GM21723 (cell line): Measurements from ENCODE around the gene BTNL3.
"Not testable (repeated sequence)": the region's sequence is repeated elsewhere in the genome, so short reads cannot be mapped to it uniquely, and the experiment has no call there.

ENCODE experiments used
- ATAC-seq: cut with Tn5 transposase; IDR thresholded peaks from one replicate; pipeline ENCODE4 v1.9.1; 2021; ENCODE audit warnings: mild to moderate bottlenecking, moderate library complexity; ENCODE audit not compliant: unreplicated experiment

The BTNL3 gene

DNA sequence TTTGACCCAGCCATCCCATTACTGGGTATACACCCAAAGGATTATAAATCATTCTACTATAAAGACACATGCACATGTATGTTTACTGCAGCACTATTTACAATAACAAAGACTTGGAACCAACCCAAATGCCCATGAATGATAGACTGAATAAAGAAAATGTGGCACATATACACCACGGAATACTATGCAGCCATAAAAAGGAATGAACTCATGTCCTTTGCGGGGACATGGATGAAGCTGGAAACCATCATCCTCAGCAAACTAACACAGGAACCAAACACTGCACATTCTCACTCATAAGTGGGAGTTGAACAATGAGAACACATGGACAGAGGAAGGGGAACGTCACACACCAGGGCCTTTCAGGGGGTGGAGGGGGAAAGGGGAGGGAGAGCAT lies 28.8 kb downstream of the BTNL3 start:
- not testable (repeated sequence) for ATAC-seq

DNA sequence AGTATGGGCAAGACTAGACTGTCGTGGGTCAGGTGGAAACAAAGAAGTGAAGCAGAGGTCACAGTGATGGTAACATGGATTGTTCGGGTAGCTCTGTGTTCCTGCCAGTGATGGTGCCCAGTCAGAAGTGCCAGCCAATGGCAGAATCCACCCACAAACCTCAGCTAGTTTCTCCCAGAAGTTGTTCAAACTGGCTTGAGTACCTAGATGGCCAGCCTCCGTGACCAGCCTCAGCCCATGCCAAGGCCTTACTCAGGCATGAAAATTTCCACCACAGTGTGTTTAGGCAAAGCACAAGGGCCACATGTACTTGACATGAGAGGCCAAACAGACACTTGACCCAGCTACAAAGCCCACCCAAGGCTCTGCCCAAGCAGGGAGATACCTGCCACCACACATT lies 32.0 kb downstream of the BTNL3 start:
- no peak for ATAC-seq

DNA sequence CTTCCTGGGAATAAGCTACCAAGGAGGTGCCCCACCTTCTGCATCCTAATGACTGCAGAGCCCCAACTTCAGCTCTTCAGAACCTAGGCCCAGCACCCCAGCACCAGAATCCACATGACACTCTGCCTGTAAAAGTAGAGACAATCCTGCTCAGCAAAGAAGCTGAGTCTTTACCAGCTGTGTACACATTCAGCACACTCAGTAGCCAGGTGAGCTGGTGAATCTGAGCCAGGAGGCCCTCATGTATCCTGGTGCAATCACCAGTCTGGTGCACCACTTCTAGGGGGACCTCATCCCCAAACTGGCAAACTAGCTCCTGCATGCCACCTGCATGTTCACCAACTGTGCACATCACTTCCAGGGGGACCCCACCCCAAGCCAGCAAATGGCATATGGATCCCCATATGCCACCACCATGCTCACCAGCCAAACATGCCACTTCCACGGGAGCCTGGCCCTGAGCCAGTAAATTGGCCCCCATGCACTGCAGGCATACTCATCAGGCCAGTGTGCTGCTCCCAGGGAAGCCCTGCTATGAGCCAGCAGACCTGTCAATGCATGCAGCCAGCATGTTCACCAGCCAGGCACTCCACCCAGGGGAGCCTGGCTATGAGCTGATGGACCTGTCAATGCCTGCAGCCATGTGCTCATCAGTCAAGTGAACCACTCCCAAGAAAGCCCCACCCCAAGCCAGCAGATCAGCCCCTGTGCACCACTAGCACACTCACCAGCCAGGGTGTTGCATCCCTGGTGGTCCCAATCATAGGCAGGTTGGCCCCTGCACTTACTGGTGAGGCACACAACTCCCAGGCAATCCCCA lies 35.8 kb downstream of the BTNL3 start:
- no peak for ATAC-seq

DNA sequence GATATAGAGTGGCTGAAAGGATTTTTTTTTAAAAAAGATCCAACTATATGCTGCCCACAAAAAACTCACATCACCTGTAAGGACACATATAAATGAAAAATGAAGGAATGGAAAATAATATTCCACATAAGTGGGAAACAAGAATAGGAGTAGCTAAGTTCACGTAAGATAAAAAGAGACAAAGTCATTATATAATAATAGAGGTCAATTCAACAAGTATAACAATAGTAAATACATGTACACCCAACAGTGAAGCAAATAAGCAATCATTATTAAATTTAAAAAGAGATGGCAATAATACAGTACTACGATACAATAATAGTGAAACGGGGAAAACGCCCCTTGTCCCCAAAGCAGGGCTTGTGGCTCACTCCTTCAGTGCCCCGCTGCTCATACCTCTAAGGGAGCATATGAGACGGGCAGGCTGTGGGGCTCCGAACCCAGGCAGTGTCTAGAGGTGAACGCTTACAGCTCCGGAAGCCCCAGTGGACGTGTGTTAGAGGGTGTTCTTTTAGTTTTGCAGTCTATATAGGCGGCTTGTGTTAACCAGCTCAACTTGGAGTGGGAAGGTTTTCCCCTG lies 38.9 kb downstream of the BTNL3 start:
- ATAC-seq = no peak

DNA sequence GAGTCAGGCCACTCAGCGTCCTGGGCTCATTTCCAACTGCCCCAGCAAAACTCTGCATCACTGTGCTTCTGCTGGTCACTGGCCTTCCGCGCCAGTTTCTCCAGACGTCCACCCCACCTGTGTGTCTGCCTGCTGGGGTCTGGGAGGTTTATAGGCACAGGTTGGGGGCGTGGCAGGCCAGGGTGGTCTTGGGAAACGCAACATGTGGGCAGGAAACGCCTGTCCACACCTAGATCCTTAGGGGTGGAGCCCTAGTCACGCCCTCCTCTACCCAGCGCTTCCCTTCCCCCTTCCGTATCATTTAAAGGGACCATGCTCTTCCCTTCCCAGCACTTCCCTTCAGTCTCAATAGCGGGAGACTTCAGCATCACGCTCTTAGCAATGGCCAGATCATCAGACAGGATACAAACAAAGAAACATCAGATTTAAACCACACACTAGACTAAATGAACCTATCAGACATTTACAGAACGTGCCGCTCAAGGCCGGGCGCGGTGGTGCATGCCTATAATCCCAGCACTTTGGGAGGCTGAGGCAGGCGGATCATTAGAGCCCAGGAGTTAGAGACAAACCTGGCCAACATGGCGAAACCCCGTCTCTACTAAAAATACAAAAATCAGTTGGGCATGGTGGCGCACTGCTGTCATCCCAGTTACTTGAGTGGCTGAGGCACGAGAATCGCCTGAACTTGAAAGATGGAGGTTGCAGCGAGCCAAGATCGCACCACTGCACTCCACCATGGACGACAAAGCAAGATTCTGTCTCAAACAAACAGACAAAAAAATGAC lies 39.6 kb downstream of the BTNL3 start:
- no peak for ATAC-seq

DNA sequence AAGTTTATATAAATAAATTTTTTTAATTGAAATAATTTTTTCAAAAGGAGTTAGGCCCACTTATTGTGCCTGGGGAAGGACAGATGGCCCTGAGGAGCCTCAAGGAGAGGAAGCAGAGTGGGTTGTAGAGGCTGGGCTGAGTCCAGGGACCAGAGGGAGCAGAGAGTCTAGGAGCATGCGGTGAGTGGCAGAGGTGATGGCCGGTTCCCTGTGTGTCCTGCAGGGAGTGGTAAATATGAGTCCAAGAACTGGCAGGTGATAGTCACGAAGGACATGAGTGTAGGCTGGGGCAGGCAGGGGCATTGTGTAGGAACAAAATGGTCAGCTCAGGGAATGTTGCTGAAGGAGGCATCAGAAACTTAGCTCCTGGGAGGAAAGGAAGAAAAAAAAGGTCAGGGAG lies 43.1 kb downstream of the BTNL3 start:
- ATAC-seq = no peak

DNA sequence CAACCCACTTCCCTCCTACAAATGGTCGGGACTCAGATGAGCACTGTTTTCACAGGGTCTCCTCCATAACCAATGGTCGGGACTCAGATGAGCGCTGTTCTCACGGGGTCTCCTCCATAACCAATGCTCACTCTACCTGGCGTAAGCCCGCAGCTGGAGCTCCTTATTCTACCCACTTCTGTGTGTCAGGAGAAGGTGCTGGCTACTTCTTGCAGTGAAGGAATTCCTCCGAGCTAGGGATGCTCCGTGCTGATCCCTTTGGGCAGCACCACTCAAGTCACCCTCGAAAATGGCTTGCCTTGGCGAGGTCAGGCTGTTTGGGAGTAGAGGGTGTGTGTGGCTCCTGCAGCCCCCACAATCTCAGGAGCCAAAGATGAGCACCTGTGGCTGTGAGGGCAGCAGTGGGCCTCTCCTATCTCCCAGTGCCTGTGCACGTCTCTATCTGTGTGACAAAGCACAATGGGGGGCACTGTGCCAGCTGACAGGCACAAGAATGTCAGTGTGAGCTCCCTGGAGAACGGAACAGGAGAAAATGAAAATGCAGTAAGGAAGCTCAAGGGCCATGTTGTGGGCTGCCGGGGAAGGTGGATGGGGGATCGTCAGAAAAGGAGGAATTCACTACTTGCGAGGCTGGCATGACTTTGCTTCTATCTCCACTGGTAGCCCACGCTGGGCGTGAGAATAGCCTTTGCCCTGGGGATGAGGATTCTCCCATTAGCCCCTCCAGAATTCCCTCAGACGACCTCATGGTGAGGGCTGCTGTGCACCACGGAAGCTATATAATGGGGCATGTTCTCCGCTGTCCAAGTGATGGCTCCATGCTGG lies 47.6 kb downstream of the BTNL3 start:
- no peak for ATAC-seq

DNA sequence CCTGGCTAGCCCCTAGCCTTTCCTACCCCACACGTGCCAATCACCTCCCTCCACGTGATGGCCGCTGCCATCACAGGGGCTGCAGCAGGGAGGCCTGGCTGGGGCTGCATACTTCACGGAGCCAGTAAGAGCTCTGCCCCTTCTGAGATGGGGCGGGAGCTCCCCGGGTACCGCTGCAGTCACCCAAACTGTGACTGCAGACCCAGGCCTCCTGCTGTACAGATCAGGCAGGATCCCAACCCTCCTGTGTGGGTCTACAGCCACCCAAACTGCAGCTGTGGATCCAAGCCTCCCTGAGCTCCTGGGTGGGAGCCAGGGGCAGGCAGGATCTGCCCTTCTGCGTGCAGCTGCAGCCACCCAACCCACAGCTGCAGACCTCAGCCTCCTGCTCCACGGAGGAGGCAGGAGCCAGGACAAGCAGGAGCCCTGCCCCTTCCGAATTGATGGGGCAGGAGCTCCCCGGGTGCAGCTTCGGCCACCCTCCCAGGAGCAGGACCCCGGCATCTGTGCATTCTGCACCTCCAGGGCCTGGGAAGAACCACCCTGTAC lies 48.2 kb downstream of the BTNL3 start:
- ATAC-seq = no peak

DNA sequence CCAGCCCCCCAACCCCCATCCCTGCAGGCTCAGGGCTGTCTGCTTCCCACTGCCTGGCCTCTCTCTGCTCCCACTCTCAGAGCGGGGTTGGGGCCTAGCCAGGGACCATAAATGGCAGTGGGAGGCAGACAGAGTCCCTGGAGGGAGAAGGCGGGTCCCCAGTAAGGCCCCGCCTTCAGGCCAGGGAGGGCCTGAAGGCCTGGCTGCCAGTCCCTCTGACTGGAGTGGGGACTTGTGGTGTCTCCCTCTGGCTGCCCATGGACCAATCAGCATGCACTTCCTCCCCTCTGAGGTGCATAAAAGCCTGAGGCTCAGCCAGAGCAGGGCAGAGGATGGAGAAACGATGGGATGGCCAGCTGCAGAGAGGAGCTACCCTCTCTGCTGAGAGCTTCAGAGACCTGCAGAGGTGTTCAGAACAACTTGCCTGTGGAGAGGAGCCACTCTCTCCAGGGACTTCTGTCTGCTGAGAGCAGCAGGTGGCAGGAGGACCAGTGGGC lies 48.8 kb downstream of the BTNL3 start:
- no peak for ATAC-seq

DNA sequence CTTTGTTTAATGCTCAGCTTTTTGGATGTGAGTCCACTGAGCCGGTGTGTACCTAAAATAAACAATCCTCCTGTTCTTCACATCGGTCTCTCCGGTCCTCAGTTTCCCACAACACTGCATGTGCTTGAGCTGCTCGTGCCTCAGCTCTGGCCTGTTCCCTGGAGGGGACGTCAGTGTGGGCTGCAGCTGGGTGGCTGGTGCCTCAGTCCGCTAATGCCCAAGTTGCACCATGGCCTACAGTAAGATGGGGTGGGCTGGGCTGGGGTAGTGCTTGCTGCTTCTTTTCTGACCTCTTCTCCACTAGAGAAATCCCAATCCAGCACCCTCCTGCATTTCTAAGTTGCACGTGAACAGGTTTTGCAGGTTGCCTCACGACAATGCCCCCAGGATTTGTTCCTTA lies 50.8 kb downstream of the BTNL3 start:
- no peak for ATAC-seq

DNA sequence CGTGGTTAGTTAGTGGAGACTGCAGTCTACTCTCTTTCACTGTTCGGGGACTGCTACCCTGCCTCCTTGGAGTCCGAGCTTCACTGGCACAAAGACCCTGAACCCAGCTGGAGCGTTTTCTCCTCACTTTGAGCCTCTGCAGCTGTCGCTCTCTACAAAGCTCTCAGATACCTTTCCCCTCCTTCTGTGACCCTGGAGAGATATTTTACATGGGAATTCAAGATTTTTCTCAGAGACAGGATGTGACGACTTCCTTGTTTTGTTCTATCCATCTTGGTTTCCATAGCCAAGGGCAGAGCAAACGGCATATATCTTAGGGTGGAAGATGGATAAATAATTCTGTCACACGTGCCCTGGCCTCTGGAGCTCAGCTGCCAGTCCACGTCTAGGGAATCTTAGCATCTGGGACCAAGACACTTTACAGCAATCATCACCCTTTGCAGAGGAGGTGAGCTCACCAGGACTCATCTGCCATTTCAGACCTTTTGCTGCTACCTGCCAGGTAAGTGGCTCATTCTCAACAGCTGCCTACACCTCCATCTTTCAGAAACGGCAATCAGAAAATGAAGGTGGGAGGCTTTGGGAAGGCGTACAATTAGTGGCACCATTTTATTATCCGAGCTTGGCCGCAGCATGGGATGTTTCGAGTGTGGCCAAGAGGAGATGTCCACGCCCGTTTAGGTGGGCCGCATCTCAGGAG lies 51.4 kb downstream of the BTNL3 start, which contains the start of gene BTNL9:
Gene BTNL9 (plus strand): TSS at position 336 of the 700 bp plus-strand sequence. CDS start 5,224 bp downstream, outside the sequence.
- no peak for ATAC-seq

DNA sequence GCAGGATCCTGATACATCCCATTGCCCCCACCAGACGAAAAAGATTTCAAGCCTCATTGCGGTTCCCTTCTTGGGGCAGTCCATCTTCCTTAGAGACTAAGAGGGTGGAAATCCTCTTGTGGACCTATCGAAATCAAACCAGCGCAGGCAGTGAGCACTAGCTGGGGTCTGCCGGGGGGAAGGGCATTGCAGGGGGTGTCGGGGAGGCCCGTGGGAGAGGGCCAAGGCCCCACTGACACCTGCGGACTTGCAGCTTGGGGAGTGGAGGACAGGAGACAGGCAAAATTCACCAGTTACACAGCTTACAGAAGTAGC lies 51.9 kb downstream of the BTNL3 start:
- no peak for ATAC-seq

DNA sequence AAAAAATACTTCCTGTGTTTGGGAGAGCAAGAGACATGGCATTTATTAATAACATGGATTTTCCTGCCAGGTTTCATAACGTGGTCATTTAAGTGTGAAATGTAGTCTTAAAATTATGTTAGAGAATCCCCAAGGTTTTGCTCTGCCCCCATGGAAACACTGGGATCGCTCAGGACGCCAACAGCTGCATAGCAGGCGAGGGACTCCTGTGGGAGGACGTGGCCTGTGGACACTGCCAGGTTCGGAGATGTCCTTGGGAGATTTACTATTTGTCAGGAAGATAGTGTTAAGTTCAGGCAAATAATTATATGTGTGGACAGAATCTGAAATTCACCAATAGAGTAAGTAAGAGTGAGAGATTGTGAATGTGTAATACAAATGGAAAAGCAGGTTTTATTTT lies 52.4 kb downstream of the BTNL3 start:
- ATAC-seq = no peak

DNA sequence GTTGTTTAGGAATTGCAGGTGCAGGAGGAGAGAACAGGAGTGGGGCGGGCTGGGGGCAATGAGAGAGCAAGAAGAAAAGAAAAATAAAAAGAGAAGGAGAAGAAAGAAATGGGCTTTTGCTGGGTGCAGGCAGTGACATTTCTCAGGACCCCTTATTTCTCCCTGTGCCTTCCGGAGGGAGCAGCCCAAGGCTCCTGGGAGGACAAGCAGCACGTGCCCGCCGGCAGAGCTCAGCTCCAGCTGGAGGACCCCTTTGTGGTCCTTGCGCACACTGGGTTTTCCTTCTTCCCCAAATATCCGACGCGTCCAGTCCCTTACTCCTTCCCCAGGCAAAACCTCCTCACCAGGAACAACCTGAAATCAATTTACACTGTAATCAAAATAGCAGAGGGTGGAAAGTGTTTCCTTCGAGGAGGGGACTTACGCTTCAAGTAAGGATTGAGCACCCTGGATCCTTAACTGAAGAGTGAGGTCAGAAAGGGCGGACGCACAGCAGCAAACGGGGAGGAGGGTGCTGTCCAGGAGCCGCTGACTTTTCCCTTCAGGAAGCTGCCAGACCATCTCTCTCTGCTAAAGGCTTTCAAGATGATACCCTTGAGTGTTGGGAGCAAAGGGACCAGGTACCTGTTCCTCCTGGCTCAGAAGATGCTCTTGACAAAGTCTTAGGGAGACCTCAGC lies 53.5 kb downstream of the BTNL3 start:
- ATAC-seq = no peak

DNA sequence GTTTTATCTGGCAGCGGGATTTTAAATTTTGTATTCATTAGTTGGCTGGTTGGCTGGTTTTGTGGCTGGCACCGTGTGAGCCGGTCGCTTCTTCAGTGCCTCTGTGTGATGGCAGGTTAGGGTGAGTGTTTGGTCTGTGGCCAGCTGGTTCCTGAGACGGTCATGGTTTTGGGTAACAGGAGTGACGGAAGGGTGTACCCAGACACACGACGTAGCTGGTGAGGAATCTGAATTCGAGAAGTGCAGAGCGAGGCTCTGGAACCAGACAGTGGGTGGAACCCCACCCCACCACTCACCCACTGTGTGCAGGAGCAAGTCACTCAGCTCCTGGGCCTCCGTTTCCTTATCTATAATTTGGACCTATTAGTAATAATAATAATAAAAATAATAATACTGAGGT lies 54.1 kb downstream of the BTNL3 start:
- no peak for ATAC-seq

DNA sequence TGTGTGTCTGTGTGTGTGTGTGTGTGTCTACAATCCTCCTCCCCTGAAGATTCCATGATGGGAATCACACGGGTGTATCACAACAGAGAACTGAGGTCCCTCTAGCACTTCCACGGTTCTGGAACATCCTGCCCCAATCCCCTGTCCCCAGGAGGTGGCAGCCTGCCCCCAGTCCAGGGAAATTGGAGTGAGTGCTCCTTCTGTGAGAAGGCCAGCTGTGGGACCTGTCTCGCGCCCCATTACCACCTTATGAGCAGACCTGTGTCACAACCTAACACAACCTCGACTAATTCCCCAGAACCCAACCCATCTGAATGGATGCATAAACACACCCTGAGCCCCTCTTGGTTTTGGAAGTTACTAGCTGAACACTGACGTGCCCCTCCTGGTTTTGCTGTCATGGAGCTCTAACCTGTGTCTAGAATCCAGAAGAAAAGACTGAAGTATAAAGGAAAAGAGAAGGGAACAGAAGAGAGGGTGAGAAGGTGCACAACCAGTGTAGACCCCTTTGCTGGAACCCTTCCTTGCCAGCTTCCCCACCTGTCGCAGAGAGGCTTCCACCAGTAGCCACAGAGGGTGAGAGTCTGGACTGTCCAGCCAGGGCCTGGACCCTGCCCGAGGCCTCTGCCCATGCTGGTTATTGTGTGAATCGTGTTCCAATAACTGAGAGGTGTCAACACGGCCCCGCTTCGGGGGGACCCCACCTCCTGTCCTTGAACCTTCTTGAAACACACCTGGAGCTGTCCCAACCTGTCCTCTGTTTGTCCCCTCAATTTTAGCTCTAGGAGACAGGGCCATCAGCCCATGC lies 54.8 kb downstream of the BTNL3 start:
- ATAC-seq = no peak

DNA sequence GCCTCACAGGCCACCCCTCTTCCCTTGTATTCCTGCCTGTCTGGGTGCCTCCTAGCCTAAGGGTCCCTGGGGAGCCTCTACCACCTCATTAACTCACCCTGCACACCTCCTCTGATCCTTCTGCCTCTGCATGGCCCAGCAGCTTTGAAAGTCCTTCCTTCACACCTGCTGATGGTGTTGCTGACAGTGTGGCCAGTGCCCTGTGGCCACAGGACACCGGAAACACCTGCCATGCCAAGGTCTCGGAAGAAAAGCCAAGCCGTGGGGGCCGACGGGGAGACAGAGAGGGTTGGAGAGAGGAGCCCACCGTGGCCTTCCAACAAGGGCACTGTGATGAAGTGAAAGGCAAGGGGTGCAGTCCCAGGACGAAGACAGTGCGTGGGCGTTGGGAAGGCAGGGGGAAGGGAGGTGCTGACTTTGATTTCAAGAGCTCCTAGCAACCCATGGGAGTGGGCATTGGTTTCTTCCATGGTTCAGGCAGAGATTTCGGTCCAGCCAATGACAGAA lies 55.5 kb downstream of the BTNL3 start:
- no peak for ATAC-seq

DNA sequence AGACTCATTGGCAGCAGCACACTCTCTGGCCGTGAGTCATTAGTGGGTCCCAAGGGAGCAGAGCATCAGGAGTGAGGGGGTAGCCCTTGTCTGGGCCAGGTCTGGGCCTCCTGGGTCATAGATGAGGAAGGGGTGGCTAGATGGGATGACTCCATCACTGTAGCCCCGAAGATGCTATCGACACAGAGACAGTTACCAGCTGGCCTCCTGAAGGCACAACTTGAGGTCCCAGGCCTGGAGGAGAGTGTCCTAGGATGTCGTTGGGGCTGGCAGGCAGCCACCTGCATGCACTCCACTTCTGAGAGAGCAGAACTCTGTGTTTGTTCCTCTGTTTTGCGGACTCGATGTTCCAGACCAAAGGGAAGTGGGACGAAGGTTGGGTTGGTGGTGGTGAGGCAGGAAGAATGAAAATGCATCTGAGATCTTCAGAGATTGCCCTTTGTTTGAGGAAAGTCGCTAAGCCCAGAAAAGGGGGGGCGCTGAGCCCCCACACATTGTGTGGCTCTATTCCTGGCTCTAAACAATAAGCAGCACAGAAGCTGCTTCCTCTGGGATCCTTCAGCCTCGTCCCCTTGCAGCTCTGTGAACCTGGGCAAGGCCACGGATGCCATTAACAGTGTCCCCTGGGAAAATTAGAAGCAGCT lies 56.1 kb downstream of the BTNL3 start:
- ATAC-seq = no peak
